ENCODE measurements around the gene SPEG.
A peak's percentile ranks its signal among the peaks of the same experiment; 100 is the strongest.

The SPEG gene

DNA sequence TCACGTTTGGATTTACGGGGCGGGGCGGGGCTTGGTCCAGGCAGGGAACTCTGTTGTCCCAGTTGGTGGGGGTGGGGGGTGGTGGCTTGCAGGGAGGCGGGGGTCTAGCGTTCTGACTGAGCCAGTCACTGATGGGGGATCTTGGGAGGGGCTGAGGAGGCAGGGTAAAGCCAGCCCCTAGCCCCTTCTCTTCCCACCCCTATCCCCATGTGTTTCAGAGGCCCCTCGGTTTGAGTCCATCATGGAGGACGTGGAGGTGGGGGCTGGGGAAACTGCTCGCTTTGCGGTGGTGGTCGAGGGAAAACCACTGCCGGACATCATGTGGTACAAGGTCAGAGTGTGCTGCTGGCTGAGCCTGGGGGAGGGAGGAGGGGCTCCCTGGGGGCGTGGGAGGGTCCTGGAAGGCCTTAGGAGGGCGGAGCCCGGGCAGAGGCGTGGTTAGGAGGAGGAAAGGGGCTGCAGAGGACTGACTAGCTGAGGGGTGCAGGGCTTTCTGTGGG is 42.1 kb downstream of the SPEG start:
- Histone ChIP-seq H3K4me1 (ENCODE audit: insufficient read depth, insufficient read length) (peaks cover 10% of the 10 kb centered on the region), H3K36me3 (ENCODE audit: insufficient read depth, insufficient read length, low read length) (peaks cover 54% of the 10 kb centered on the region)
- TF ChIP-seq SUZ12 (IDR thresholded peaks at IDR 0.05; ENCODE audit: extremely low read depth, insufficient read depth, insufficient read length): no peak
- no peak for TF ChIP-seq YY1 (IDR thresholded peaks at IDR 0.05; ENCODE audit: insufficient read depth, insufficient read length)
- no peak for TF ChIP-seq ZNF274 (IDR thresholded peaks at IDR 0.05; ENCODE audit: low read depth, low read length)

DNA sequence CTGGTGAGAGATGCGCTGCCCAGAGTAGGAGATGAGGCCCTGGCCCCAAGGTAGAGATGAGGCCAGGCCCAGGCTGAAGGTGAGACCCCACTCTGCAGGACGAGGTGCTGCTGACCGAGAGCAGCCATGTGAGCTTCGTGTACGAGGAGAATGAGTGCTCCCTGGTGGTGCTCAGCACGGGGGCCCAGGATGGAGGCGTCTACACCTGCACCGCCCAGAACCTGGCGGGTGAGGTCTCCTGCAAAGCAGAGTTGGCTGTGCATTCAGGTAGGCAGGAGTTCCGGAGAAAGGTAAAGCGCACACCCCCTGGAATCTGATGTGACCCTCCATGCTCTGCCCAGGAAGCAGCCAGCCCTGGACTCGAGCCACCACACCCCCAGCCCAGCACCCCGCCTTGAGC is 42.5 kb downstream of the SPEG start:
- H3K9me3 ChIP-seq (ENCODE audit: insufficient read depth, low read length): no peaks in the 10 kb centered on the region
- H3K9ac ChIP-seq (ENCODE audit: insufficient read length, low read depth): peak overlapping the region; percentile 51
- TF ChIP-seq SUZ12 (IDR thresholded peaks at IDR 0.05; ENCODE audit: extremely low read depth, insufficient read depth, insufficient read length) (no peak), ZNF274 (IDR thresholded peaks at IDR 0.05; ENCODE audit: low read depth, low read length) (no peak), YY1 (IDR thresholded peaks at IDR 0.05; ENCODE audit: insufficient read depth, insufficient read length) (no peak)
- H3K4me1 ChIP-seq (ENCODE audit: insufficient read depth, insufficient read length): peaks cover 10% of the 10 kb centered on the region
- H3K27me3 ChIP-seq (ENCODE audit: insufficient read depth, insufficient read length): peaks cover 7% of the 10 kb centered on the region
- peaks cover 53% of the 10 kb centered on the region for H3K36me3 ChIP-seq (ENCODE audit: insufficient read depth, insufficient read length, low read length)
- DNase-seq (ENCODE audit: low read depth, low spot score): no peak
- H3K4me3 ChIP-seq (ENCODE audit: insufficient read length, low read depth): peak overlapping the region; percentile 5

More for the DNA sequence above, 42.1 kb downstream of the SPEG start:
- Histone ChIP-seq H3K9me3 (ENCODE audit: insufficient read depth, low read length) (no peaks in the 10 kb centered on the region), H3K9ac (ENCODE audit: insufficient read length, low read depth) (peak overlapping the region; percentile 61), H3K4me3 (ENCODE audit: insufficient read length, low read depth) (peak overlapping the region; percentile 19), H3K27me3 (ENCODE audit: insufficient read depth, insufficient read length) (peaks cover 3% of the 10 kb centered on the region)
- DNase-seq (ENCODE audit: low read depth, low spot score): peak; percentile 74

DNA sequence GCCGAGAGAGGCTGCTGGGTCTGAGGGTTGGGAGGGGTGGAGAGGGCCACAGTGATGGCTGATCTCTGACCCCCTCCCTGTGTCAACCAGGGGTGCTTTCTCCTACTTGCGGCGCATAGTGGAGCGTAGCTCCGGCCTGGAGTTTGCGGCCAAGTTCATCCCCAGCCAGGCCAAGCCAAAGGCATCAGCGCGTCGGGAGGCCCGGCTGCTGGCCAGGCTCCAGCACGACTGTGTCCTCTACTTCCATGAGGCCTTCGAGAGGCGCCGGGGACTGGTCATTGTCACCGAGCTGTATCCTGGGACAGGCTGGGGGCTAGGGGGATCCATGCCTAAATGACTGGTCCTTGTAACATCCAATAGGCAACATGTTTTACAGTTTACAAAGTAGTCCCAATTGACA is 43.2 kb downstream of the SPEG start:
- Histone ChIP-seq H3K36me3 (ENCODE audit: insufficient read depth, insufficient read length, low read length) (peaks cover 54% of the 10 kb centered on the region), H3K9me3 (ENCODE audit: insufficient read depth, low read length) (no peaks in the 10 kb centered on the region), H3K27me3 (ENCODE audit: insufficient read depth, insufficient read length) (peaks cover 13% of the 10 kb centered on the region), H3K9ac (ENCODE audit: insufficient read length, low read depth) (peak overlapping the region; percentile 8), H3K4me1 (ENCODE audit: insufficient read depth, insufficient read length) (peaks cover 13% of the 10 kb centered on the region), H3K4me3 (ENCODE audit: insufficient read length, low read depth) (no peak overlapping the region)
- no peak for DNase-seq (ENCODE audit: low read depth, low spot score)
- TF ChIP-seq YY1 (IDR thresholded peaks at IDR 0.05; ENCODE audit: insufficient read depth, insufficient read length): no peak
- TF ChIP-seq SUZ12 (IDR thresholded peaks at IDR 0.05; ENCODE audit: extremely low read depth, insufficient read depth, insufficient read length): no peak
- TF ChIP-seq ZNF274 (IDR thresholded peaks at IDR 0.05; ENCODE audit: low read depth, low read length): no peak

DNA sequence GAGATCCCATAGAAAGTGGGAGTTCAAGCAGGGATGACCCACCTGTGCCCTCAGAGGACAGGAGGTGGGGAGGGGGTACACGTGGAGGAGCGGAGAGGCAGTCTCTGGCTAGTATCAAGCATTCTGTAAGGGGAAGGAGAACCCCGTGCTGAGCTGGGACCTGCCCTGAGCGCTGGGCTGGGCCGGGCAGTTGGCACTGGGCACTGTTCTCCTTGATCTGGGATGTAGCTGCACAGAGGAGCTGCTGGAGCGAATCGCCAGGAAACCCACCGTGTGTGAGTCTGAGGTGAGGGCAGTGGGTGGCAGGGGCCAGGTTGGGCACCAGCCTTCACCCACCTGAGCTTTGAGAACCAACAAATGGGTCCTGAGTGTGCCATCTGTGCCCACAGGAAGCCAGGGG is 44.3 kb downstream of the SPEG start:
- Histone ChIP-seq H3K4me1 (ENCODE audit: insufficient read depth, insufficient read length) (peaks cover 14% of the 10 kb centered on the region), H3K4me3 (ENCODE audit: insufficient read length, low read depth) (no peak overlapping the region), H3K27me3 (ENCODE audit: insufficient read depth, insufficient read length) (peaks cover 23% of the 10 kb centered on the region), H3K36me3 (ENCODE audit: insufficient read depth, insufficient read length, low read length) (peaks cover 43% of the 10 kb centered on the region), H3K9ac (ENCODE audit: insufficient read length, low read depth) (no peak overlapping the region), H3K9me3 (ENCODE audit: insufficient read depth, low read length) (no peaks in the 10 kb centered on the region)
- DNase-seq (ENCODE audit: low read depth, low spot score): no peak
- TF ChIP-seq SUZ12 (IDR thresholded peaks at IDR 0.05; ENCODE audit: extremely low read depth, insufficient read depth, insufficient read length) (no peak), YY1 (IDR thresholded peaks at IDR 0.05; ENCODE audit: insufficient read depth, insufficient read length) (no peak), ZNF274 (IDR thresholded peaks at IDR 0.05; ENCODE audit: low read depth, low read length) (no peak)

DNA sequence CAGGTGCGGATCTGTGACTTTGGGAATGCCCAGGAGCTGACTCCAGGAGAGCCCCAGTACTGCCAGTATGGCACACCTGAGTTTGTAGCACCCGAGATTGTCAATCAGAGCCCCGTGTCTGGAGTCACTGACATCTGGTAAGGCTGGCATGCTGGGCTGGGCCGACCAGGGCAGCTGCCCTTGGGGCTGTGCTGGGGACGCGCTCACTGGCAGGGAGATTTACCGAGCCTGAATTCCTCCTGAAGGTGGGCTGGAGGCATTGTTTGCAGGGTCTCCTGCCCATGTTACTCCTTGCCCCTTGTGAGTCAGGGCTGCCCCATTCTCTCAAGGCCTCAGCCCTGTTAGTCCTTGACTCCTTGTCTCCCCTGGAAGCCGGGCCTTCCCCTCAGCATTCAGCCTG is 45.4 kb downstream of the SPEG start:
- Histone ChIP-seq H3K27me3 (ENCODE audit: insufficient read depth, insufficient read length) (peaks cover 34% of the 10 kb centered on the region), H3K4me1 (ENCODE audit: insufficient read depth, insufficient read length) (peaks cover 18% of the 10 kb centered on the region), H3K36me3 (ENCODE audit: insufficient read depth, insufficient read length, low read length) (peaks cover 43% of the 10 kb centered on the region), H3K9ac (ENCODE audit: insufficient read length, low read depth) (no peak overlapping the region), H3K9me3 (ENCODE audit: insufficient read depth, low read length) (no peaks in the 10 kb centered on the region), H3K4me3 (ENCODE audit: insufficient read length, low read depth) (no peak overlapping the region)
- no peak for DNase-seq (ENCODE audit: low read depth, low spot score)
- no peak for TF ChIP-seq ZNF274 (IDR thresholded peaks at IDR 0.05; ENCODE audit: low read depth, low read length)
- TF ChIP-seq YY1 (IDR thresholded peaks at IDR 0.05; ENCODE audit: insufficient read depth, insufficient read length): no peak
- no peak for TF ChIP-seq SUZ12 (IDR thresholded peaks at IDR 0.05; ENCODE audit: extremely low read depth, insufficient read depth, insufficient read length)

DNA sequence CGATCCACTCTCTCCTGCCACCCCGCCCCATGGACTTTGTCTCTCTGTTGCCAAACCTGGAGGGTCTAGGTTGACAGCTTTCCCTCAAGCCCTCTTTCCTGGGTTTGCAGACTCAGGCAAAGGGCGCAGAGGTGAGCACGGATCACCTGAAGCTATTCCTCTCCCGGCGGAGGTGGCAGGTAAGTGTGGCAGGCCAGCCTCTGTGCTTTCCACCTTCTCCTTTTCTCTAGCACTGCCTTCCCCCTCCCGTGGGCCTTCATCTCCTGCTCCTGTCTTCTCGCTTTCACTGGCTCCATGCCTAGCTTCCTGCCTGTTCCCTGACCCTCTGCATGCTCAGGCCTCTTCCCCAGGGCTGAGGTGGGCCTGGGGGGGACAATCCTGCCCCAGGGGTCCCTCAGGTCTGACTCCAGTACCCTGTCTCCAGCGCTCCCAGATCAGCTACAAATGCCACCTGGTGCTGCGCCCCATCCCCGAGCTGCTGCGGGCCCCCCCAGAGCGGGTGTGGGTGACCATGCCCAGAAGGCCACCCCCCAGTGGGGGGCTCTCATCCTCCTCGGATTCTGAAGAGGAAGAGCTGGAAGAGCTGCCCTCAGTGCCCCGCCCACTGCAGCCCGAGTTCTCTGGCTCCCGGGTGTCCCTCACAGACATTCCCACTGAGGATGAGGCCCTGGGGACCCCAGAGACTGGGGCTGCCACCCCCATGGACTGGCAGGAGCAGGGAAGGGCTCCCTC is 48.2 kb downstream of the SPEG start:
- Histone ChIP-seq H3K9ac (ENCODE audit: insufficient read length, low read depth) (peak overlapping the region; percentile 37), H3K9me3 (ENCODE audit: insufficient read depth, low read length) (no peaks in the 10 kb centered on the region), H3K4me3 (ENCODE audit: insufficient read length, low read depth) (no peak overlapping the region), H3K4me1 (ENCODE audit: insufficient read depth, insufficient read length) (peaks cover 19% of the 10 kb centered on the region), H3K27me3 (ENCODE audit: insufficient read depth, insufficient read length) (peaks cover 61% of the 10 kb centered on the region), H3K36me3 (ENCODE audit: insufficient read depth, insufficient read length, low read length) (peaks cover 39% of the 10 kb centered on the region)
- TF ChIP-seq SUZ12 (IDR thresholded peaks at IDR 0.05; ENCODE audit: extremely low read depth, insufficient read depth, insufficient read length): no peak
- no peak for TF ChIP-seq ZNF274 (IDR thresholded peaks at IDR 0.05; ENCODE audit: low read depth, low read length)
- TF ChIP-seq YY1 (IDR thresholded peaks at IDR 0.05; ENCODE audit: insufficient read depth, insufficient read length): no peak
- DNase-seq (ENCODE audit: low read depth, low spot score): no peak

DNA sequence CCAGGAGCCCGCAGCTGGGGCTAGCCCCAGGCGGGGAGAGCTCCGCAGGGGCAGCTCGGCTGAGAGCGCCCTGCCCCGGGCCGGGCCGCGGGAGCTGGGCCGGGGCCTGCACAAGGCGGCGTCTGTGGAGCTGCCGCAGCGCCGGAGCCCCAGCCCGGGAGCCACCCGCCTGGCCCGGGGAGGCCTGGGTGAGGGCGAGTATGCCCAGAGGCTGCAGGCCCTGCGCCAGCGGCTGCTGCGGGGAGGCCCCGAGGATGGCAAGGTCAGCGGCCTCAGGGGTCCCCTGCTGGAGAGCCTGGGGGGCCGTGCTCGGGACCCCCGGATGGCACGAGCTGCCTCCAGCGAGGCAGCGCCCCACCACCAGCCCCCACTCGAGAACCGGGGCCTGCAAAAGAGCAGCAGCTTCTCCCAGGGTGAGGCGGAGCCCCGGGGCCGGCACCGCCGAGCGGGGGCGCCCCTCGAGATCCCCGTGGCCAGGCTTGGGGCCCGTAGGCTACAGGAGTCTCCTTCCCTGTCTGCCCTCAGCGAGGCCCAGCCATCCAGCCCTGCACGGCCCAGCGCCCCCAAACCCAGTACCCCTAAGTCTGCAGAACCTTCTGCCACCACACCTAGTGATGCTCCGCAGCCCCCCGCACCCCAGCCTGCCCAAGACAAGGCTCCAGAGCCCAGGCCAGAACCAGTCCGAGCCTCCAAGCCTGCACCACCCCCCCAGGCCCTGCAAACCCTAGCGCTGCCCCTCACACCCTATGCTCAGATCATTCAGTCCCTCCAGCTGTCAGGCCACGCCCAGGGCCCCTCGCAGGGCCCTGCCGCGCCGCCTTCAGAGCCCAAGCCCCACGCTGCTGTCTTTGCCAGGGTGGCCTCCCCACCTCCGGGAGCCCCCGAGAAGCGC is 49.1 kb downstream of the SPEG start:
- no peak for DNase-seq (ENCODE audit: low read depth, low spot score)
- H3K9ac ChIP-seq (ENCODE audit: insufficient read length, low read depth): peak overlapping the region; percentile 68
- H3K4me1 ChIP-seq (ENCODE audit: insufficient read depth, insufficient read length): peaks cover 19% of the 10 kb centered on the region
- no peaks in the 10 kb centered on the region for H3K9me3 ChIP-seq (ENCODE audit: insufficient read depth, low read length)
- peaks cover 65% of the 10 kb centered on the region for H3K27me3 ChIP-seq (ENCODE audit: insufficient read depth, insufficient read length)
- no peak for TF ChIP-seq YY1 (IDR thresholded peaks at IDR 0.05; ENCODE audit: insufficient read depth, insufficient read length)
- no peak for TF ChIP-seq ZNF274 (IDR thresholded peaks at IDR 0.05; ENCODE audit: low read depth, low read length)
- TF ChIP-seq SUZ12 (IDR thresholded peaks at IDR 0.05; ENCODE audit: extremely low read depth, insufficient read depth, insufficient read length): no peak
- peak overlapping the region; percentile 9 for H3K4me3 ChIP-seq (ENCODE audit: insufficient read length, low read depth)
- H3K36me3 ChIP-seq (ENCODE audit: insufficient read depth, insufficient read length, low read length): peaks cover 36% of the 10 kb centered on the region
